Measurements from ENCODE around the gene FOXL2NB. TPM values are rescaled to one million over a fixed set of nuclear protein-coding genes. Genes with fewer than 3 reads are reported as not detected.

FOXL2NB gene
- total RNA-seq, 1 donor from 2014 or later: 1.9 TPM

GRCh38 chr3:138995706-138996105 lies 48.7 kb downstream of the FOXL2NB start:
- no peak for DNase-seq (ENCODE audit: low spot score)

Other genes starting within 250 kb of the FOXL2NB start
- gene PIK3CB, start 112.3 kb upstream of the FOXL2NB start, total RNA-seq (ENCODE audit: insufficient read depth, low replicate concordance): 18.5 TPM
- 5.3 TPM for gene FOXL2, start 80 bp upstream of the FOXL2NB start, total RNA-seq (ENCODE audit: insufficient read depth, low replicate concordance)
- gene PRR23A, start 59.1 kb downstream of the FOXL2NB start, total RNA-seq (ENCODE audit: insufficient read depth, low replicate concordance): not detected
- 1.4 TPM for gene PRR23B, start 73.7 kb downstream of the FOXL2NB start, total RNA-seq (ENCODE audit: insufficient read depth, low replicate concordance)
- gene PRR23C, start 97.7 kb downstream of the FOXL2NB start, total RNA-seq (ENCODE audit: insufficient read depth, low replicate concordance): 0.24 TPM